NCI-H446 (cell line): Measurements from ENCODE around the gene TLE1.
"Not testable (repeated sequence)": the region's sequence is repeated elsewhere in the genome, so short reads cannot be mapped to it uniquely, and the experiment has no call there.

ENCODE experiments used
- DNase-seq, 2 experiments: peaks; one replicate each; lab custom pipeline; 2025; lab: John Stamatoyannopoulos, UW

Gene TLE1

DNA sequence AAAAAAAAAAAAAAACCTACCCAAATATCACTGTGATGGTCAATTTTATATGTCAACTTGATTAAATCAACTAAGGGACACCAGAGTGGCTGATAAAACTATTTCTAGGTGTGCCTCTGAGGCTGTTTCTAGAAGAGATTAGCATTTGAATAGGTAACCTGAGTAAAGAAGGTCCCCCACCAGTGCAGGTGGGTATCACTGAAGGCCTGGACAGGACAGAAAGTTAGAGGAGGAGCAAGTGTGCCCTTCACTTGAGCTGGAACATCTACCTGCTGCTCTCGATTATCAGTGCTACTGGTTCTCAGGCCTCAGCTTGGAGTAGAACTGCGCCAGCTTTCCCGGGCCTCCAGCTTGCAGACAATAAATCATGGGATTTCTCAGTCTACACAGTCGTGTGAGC lies 88.7 kb downstream of the TLE1 start:
- DNase-seq, result no peak

- no peak for DNase-seq
Observed at GRCh38 chr9:81599837-81600236, 89.5 kb downstream of the TLE1 start.

- DNase-seq, result no peak
Observed at GRCh38 chr9:81598811-81599210, 90.5 kb downstream of the TLE1 start.

GRCh38 chr9:81598123-81598497 lies 91.2 kb downstream of the TLE1 start:
- no peak for DNase-seq

DNA sequence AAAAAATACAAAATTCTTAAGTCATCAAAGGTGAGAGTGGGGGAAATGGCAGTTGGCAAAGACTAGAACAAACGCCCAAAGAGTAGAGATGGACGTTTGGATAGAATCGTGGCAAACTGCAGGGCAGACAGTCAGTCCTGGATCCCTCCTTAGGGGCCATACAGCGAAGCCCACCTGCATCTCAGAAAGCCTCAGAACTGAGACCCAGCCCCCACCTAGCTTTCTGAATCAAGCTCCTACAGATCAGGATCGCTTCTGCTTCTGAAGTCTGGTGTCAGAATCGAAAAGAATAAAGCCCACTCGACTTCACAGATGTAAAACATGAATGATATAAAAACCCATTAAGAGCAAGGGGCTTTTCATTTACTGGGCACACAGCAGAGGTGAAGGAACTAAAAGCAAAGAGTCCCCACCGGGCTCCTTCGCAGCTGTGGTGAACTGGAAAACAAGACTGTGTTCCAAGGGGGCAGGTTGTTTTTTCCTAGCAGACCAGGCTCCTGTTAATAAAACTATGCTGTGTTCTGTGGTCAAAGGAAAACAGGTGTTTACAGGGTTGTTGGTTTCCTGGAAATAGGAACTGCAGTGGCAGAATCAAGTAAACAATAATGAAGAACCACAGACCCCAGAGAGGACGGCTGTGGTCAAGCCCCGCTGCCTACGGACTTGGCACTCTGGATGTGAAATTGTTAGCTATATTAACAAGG lies 91.8 kb downstream of the TLE1 start:
- DNase-seq, result no peak

GRCh38 chr9:81596679-81597418 lies 92.5 kb downstream of the TLE1 start:
- no peak for DNase-seq

GRCh38 chr9:81595887-81596543 lies 93.3 kb downstream of the TLE1 start:
- DNase-seq, result peak in 1 of 2 experiments; percentile 34

DNA sequence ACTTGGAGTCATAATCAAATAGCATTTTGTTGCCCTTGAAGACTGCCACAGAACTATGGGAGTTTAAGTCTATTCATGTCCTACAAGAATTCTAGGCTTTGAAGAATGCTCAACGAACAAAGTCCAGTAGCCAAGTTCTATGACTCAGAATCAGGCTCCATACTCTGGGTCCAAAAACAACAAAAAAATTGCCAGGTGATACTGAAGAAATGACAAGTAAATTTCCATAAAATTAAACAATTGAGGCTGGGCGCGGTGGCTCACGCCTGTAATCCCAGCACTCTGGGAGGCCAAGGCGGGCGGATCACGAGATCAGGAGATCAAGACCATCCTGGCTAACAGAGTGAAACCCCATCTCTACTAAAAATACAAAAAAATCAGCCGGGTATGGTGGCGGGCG lies 94.1 kb downstream of the TLE1 start:
- not testable (repeated sequence) for DNase-seq

DNA sequence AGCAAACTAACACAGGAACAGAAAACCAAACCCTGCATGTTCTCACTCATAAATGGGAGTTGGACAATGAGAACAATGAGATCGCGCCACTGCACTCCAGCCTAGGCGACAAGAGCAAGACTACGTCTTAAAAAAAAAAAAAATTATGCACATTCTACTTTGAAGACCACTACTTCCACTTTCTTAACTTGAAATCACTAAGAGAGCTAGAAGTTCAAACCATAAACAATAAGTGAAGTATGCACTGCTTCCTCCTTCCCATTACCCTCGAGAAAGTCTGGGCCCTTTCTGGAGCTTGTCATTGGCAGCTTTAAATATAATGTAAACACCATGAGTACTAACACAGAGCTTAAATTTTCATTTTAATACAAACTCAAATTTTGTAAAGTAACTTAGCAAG lies 94.9 kb downstream of the TLE1 start:
- no peak for DNase-seq

DNA sequence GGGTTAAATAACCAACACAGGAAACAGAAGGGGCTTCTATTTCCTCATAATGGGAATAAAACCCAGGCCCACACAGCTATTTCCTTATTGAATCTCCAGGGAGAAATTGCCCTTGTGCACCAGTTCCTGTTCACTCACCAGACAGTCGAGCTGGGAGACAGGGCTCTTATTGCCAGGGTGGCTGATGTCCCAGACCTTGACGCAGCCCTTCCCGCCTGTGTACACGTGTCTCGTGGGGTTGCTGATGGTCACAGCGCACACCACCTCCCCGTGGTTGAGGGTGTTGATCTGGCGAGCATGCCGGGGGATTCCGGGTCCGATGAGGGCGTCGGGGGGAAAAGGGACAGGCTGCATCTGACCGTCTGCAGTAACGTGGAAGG lies 96.5 kb downstream of the TLE1 start:
- no peak for DNase-seq

DNA sequence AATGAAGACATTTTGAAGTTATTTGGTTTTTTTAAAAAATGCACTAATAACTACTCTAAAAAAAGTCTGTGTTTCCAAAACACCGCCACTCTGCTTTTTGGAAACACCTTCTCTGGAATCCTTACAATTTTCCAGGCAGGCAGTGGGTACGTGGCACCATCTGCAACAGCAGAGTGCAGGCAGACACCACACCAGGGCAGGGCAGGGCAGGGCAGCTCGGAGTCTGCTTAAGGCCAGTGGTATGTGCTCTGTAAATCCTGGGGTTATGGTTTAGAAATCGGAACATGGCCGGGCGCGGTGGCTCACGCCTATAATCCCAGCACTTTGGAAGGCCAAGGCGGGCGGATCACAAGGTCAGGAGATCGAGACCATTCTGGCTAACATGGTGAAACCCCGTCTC lies 97.6 kb downstream of the TLE1 start:
- no peak for DNase-seq

- no peak for DNase-seq
Observed at GRCh38 chr9:81590688-81591087, 98.7 kb downstream of the TLE1 start.

- DNase-seq, result no peak
Observed at GRCh38 chr9:81589819-81590218, 99.5 kb downstream of the TLE1 start.

DNA sequence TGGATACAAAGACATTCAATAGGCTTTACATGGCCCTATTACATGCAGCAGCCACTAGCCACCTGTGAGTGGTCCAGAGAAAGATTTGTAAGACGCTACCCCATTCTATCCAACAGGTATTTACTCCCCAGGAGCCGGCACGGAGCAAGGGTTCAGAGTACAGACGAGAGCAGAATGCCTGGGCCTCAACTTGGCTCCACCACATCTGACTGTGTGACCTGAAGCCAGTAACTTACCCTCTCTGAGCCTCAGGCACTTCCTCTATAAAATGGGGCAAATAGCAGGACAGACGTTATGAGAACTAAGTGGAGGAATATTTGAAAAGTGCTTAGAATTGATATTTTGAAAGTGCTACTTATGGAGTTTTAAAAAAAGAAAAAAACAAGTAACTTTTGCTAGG lies 100.0 kb downstream of the TLE1 start:
- no peak for DNase-seq

DNA sequence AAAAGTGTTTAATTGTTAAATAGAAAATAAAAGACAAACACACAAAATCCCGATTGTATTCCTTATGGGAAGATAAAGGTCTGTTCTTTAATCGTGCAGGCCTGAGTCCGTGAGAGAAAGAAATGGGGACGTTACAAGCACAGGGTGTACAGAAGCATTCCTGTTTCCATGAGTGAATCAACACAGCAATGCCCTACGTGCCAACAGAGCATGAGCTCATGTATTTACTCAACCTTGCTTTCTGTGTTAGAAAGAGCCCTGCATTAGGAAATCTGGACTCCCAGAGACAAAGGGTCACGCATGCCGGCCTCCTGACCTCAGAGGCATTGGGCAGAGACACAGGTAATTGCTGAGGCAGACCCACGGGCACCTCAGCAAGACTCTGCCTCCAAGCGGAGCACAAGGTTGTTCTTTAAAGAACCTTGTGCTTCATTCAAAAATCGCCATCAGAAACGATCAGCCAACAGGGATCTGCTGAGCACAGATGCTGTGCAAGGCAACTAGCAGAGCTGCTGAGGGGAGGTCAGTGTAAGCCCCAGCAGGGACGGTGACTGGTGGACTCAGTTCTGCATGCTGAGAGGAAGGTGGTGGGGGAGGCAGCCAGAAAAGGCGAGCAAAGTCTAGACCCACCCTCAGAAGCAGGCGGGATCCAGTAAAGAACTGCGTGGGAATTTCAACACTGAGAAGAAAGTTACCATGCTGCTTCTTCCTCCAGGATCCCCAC lies 101.0 kb downstream of the TLE1 start:
- DNase-seq, result no peak

- DNase-seq, result no peak
Observed at GRCh38 chr9:81586786-81587185, 102.6 kb downstream of the TLE1 start.

- no peak for DNase-seq
Observed at GRCh38 chr9:81585191-81585763, 104.1 kb downstream of the TLE1 start.

GRCh38 chr9:81584099-81584498 lies 105.2 kb downstream of the TLE1 start:
- no peak for DNase-seq

DNA sequence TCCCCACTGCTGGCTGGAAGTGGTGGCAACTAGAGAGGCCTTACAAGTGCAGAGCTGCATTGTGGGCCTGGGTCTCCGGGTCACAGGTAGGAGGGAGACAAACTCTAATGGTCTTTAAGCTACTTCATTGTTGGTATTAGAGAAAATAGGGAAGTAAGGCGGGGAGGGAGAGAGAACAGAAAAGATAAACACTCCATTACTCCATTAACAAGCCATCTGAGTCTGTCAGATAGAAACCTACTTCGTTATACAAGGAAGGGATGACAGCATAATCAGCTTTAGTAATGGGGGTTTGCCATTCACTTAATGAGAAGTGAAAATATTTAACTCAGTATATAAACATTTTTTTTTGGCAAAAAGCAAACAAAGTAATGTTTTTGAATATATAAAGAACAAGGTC lies 107.4 kb downstream of the TLE1 start:
- no peak for DNase-seq

DNA sequence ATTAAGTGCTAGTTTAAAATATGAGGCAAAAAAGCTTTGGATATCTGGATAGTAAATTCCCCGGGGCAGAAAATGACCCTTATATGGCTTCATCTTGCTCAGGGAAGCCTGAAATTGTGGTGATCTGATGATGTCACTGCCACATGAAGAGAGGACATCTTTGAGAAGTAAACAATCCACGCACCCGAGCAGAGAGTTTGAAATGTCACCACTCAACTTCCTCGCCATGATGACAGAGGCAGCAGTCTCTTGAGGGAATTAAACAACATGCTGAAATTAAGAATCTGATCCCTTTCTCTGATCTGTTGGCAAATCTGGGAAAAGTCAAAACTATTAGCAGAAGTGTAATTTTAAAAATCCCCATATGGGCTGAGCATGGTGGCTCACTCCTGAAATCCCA lies 110.0 kb downstream of the TLE1 start:
- DNase-seq, result no peak

- DNase-seq, result no peak
Observed at GRCh38 chr9:81578606-81579005, 110.7 kb downstream of the TLE1 start.

GRCh38 chr9:81575956-81576355 lies 113.4 kb downstream of the TLE1 start:
- no peak for DNase-seq
